ENCODE data around the gene MTCL1.

DNA sequence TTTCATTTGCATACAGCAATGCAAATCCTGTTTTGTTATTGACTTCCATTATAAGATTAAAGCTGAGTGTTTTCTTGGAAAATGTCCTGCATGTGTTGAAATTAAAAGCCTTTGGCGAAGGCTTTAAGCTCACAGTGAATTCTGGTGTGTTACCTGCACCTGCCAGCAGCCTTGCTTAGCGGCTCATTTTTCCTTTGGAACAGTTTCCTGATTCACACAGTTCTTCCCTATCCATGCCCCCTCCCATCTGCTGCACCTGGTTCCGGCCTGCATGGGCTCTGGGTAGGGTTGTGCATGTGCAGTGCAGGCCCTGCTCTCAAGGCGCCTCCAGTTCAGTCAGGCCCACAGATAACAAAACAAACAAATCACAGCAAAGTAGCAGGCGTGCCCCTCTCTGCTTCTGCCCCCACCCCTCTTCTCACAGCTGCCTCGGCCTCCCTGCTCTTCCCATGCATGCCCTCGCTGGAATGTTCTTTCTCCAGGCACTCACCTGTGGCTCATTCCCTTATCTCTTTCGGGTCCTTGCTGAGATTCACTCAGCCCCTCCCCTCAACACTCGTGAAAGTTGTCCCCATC is 15.8 kb downstream of the MTCL1 start:
- TF ChIP-seq SP1 (IDR thresholded peaks at IDR 0.05), result no peak
- TF ChIP-seq FOXM1 (IDR thresholded peaks at IDR 0.05; ENCODE audit: borderline replicate concordance), result no peak
